AG08396 (cell line): ENCODE data around the gene KRT13.

Source experiments
- DNase-seq: peaks from one replicate; pipeline ENCODE4 v3.0.0; 2012; ENCODE audit warnings: low spot score, mixed read lengths

Gene KRT13

DNA sequence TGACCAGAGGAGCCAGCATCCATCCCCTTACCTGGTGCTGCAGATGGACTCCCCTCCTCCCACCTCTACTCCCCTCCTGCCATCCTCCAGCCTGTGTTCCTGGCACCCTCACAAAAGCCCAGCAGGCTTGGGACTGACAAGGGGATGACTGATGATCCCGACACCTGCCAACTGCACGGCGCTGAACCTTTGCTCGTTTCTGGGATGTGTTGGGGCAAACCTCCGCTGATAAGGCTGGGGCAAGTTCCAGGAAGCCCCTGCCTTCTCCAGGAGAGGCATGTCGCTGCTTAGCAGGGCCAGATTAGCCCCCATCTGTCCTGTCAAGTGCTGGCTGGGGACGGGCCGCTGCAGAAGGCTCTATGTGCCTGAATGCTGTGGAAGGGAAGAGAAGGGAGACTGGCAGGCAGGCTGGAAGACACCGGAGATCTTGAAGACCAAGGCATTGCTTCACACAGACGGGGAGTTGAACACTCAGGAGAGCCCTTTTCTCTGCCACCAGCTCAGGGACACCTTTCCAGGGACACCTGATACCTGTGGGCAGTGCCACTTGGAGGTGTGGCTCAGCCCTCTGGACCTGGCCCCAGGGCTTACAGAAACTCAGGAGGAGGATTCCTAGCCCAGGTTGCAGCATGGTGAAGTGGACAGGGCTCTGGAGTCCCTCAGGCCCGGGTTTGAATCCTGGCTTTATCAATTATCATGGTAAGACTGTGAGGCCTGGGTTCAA, 14.3 kb upstream of the KRT13 start:
- DNase-seq: no peak

DNA sequence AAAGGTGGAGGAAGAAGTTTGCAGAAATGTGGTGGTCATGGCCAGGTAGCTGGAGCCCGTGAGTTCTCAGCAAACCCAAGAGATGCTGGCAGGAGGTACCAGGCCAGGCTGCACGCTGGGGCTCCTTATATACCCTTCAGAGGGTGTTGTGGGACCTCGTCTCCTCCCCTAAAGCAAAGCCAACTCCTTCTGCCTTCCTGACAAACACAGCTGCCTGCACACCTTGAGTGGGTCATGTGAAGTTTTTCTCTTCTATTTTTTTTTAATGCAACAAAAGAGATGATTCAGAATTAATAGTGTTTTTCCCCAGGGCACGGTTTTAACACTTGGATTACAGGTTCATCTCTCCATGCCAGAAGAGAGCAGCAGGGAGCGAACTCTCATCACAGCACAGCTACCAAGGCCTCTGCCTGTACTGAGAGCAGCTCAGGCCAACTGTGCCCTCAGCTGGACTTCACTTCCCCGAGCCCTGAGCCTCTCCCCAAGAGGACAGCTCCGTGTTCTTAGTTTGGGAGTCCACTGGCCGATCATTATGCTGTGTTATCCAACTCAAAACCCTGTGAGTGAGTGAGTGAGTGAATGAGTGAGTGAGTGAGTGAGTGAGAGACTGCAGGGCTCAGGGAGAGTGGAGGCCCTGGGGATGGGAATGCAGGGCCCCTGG, 13.5 kb upstream of the KRT13 start, which contains the start of gene KRT15:
Gene KRT15, minus strand, starts transcription at position 102 of the 661 bp plus-strand sequence. Its CDS starts 63 bp downstream, at position 39.
- no peak for DNase-seq

DNA sequence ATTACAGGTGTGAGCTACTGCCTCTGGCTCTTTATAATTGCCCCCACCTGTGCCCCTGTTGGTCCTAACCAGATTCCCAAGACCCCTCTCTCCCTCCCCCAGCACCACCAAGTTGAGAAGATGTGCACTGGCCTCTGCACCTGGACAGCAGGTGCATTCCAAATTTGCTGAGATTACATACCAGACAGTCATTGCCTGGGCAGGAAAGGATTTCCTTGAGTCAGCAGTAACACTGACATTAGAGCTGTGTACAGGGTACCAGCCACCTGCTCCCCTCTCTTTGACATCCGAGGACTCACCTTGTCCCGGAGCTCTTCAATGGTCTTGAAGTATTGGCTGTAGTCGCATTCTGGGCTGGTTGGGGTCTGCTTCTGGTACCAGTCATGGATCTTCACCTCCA, 12.6 kb upstream of the KRT13 start:
- DNase-seq: no peak

DNA sequence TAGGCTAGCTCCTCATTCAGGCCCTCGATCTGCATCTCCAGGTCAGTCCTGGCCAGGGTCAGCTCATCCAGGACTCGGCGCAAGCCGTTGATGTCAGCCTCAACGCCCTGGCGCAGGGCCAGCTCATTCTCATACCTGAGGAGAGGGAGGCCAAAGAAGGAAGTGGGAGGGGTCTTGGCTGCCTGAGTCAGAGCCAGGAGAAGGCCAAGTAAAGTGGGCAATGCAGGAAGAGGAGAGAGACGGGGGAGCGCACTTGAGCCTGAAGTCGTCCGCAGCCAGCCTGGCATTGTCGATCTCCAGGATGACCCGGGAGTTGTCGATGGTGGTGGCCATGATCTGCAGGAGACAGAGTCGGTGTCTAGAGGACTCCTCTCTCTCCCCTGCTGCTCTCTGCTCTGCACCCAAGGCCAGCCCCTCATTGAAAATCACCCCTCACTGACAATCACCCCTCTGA, 11.4 kb upstream of the KRT13 start:
- no peak for DNase-seq

DNA sequence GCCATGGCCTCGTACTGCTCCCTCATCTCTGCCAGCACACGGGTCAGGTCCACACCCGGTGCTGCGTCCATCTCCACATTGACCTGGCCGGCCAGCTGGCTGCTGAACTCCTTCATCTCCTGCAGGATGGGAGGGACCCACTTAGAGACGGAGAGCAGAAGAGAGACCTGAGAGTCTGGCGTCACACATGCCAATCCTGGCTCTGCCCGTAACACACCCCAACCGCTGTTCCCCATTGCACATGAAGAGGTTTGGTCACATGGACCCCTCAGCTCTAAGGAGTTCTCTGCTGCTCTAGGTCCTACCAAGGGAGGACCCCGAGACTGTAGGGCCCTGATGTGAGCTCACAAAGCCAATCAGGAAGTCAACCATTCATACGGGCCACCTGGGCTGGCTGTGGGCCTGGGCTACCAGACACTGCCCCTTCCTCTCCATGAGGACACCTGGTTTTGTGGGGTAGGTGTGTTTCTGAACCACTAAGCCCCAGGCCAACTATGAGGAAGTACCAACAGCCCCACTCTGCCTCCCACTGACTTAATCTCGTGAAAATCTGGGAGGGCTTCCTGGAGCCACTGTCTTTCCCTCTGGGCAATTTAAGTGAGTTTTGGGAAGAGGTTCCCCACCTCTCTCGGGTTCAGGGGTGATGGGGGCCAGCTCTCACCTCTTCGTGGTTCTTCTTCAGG, 10.9 kb upstream of the KRT13 start:
- no peak for DNase-seq

DNA sequence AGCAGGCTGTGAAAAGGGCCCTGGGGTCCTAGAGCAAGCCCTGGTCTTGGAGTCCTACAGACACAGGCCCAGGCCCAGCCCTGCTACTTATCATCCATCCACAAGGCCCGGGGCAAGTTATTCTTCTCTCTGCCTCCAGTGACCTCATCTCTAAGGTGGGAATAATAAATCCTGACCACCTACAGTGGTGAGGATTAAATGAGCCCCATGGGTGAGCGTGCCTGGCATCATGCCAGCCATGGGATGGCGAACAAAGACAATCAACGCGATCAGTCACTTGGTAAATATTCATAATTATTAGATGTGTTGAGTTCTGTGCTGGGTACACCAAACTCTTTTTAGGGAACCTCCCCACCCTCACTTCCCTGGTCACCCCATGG, 7.7 kb upstream of the KRT13 start:
- no peak for DNase-seq

DNA sequence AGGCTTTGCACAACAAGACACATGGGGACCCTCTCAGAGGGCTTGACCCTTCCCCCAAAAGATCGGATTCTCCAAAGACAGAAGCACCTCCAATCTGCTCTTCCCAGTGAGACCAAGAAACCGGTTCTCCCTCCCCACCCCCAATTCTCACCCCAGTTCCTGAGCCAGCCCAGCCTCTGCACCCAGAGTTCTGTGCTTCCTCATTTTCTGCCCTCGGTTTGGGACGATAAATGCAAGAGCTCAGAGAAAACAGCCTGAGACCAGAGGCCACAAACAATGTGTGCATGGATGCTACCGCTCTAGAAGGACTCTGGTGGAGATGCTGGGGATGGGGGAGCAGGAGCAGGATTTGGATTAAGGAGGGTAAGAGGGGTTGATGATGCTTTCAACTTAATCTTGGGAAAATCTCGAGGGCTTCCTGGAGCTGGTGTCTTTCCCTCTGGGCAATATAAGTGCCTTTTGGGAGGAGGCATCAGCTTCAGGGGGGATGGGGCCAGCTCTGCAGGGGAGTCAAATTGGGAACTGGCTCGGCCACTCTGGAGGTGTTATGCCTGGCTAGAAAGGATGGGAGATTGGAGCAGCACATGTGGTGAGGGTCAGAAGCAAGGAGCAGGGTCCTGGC, 7.2 kb upstream of the KRT13 start:
- DNase-seq: no peak

DNA sequence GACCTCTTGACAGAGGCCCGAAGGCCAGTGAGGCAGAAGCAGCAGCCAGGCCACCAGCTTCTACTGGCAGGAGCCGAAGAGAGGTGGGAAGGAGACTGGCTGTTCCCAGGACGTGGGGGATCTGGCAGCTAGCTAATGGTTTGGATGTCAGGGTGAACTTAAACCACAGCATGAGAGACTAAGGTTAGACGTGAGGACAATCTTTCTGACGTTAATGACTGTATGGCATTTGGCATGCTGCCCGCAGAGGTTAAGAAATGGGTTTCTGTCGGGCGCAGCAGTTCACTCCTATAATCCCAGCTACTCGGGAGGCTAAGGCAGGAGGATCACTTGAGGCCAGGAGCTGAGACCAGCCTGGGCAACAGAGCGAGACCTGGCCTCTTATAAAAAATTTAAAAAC, 6.3 kb upstream of the KRT13 start:
- DNase-seq: no peak

DNA sequence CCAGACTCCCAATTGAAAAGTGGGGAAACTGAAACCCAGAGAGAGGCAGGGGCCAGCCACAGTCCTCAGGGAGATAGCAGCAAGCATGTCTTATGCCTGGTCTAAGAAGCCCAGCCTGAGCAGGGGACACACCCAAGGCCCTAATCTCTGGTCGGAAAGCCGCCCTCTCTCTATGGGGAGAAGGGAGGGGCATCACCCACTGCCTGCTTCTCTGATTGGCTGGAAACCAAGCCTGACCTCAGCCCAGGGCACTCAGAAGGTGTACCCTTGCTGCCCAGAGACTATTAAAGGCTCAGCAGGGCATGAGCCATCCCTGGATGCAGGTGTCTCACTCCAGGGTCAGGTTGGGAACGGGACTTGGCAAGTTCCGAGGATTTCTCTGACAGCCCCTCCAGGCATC, 5.7 kb upstream of the KRT13 start:
- no peak for DNase-seq

DNA sequence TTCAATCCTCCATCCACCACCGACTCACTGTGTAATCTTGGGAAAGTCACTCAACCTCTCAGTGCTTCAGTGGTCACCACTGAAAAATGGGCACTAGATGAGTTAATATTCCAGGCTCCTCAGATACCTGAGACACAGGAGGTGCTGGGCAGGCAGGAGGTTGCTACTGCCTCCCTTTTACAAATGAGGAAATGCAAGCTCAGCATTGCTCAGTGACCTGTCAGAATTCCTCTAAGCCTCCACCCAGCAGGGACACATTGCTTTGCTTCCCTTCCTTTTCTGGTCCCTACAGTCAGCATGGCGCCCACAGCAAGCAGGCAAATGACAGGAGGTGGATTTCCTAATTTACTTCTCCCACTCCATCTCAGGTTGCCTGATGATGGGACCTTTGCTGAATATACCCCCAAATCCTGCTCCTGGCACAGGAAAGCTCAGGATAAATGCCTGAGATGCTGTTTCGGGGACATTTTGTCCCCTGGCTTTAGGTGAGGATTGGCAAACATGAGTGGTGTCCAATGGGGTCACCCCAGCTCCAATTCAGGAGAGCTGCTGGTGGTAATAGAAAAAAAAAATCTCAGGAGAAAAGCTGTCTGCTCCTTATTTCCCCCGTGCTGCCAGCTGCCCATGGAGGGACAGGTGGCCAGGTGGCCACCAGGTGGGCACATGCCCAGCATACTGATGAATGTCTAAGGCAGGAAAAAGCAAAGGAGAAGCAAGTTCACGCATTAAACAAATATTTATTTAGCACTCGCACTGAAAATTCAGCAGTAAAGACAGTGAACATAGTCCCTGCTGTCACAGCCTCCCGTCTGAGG, 5.0 kb upstream of the KRT13 start:
- DNase-seq: no peak

DNA sequence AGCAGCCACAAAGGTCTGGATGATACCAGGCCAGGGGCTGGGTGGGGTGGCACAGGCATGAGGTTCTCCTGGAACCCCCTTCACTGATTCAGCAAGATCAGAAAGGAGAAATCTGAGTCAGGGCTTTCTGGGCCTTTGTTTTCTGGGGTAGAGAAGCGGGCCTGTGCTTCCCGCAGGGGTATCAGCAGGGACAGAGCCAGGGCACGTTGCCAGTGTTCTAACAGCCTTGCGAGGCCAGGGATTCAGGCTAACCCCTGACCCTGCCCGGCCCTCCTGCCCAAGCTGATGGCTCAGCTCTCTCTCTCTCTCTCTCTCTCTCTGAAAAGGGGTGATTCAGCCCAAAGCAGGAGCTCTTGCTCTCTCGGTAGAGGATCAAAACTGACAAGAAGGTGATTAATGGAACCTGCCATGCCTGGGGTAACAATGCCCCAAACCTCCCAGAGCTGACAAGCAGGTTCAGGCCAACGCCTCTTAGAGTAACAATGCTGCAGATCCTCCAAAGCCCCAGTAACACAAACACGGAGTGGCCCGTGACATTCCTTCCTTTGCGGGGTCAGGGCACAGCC, 2.0 kb upstream of the KRT13 start:
- no peak for DNase-seq

DNA sequence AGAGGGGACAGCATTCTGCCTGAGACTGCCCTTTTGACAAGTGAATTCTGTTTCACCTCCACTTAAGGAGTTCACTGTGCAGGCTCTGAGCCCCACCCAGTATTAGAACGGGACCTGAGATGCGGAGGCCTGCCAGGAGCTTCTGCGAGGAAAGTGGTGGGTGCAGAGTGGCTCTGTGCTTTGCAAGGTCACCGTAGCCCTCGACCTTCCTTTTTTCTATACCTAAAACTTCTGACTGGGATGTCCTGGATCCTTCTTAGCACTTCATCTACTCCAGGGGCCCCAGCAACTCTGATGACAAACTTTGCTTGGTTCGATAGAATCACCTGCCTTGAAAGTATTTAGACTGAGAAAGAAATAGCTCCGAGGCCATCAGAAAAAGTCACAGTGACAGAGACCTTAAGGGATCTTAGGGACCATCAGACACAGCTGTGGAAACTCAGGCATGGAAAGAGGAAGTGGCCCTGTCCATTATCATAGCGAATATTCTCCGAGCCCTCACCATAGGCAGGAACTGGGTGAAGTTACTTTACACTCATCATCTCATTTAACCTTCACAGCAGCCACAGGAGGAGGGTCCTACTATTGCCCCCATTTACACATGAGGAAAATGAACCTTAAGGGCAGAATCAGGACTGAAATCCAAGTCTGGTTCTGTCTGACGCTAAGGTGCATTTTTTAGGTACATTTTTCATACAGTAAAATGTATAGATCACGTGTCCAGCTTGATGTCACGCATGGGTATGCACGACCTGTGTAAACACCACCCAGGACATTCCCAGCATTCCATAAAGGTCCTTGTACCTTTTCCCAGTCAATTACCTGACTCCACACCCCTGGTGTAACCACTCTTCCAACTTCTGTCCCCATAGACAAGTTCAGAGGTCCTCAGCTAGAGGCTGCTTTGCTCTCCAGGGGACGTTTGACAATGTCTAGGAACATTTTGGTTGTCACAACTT, 676 bp upstream of the KRT13 start:
- DNase-seq: no peak

DNA sequence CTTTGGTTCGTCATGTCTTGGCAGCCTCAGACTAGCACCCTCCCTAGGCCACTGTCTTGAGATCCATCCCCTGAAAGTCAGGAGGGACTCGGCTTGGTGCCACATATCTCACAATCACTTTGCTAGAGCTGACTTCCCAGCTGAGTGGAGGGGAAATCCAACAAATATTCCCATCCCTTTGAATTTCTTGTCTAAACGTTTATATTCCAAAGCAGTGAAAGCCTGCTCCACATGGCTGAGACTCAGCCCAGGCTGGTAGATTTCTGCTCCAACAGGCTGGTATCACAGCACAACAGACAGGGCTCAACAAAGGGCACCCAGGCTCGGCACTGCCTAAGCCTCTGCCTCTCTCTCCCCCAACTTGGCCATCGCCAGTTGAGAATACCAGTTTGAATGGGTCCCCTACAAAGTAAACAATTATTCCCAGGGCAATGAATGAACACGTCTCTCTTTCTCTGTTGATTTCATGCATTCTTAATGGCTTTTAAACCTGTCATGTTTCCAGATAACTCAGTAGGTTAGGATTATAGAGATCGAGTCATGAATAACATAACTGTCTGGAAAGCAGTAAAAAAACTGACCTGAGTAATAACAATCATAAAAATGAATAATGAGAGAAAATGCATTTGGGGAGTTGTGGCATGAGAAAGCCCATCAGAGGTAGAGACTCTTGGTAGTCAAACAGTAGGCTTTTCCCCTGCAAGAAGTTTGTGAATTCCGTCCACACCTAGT, 1.0 kb downstream of the KRT13 start:
- DNase-seq: no peak

DNA sequence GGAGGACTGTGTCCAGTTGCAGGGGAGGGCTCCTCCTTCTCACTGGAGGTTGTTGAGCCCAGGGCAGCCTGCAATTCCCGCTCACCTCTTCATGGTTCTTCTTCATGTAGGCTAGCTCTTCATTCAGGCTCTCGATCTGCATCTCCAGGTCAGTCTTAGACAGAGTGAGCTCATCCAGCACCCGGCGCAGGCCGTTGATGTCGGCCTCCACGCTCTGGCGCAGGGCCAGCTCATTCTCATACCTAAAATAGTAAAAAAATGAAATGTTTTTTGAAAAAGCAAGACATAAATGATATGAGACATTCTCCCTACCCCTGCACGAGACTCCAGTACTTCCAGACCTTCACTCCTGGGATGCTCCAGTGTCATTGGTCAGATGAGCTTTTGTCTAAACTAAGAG, 2.2 kb downstream of the KRT13 start:
- no peak for DNase-seq

DNA sequence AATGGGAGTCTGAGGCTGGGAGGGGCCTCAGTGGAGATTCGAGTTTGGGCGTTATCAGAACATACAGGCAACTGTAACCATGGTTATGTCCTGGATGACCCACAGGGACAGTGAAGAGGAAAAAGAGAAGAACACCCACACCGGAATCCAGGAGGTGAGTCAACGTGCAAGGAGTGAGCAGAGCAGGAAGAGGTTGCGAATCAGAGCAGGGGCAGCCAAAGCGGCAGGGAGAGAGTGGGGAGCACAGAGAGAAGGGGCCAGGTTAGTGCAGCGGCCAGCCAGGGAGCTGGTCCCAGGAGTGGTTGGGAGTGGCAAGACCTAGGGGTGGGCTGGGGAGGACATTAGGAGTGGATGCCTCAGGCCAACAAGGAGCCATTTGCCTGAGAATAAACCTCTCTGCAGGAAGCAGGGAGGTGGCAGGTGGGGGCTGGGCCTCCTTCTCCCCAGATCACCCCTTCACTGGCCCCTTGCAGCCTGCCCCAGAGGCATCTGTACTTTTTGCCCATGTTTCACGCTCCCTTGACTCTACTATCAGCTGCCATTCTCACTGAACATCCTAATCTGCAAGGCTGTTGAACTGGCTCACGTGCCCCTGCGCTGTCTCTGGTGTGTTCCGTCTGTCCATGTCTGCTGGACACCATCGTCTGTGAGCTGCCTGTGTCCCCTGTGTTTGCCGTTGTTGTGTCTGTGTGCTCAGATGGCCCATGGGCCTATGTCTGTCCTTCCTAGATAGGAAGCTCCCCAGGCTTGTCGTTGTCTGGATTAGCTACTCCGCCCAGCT, 5.1 kb downstream of the KRT13 start:
- peak; percentile 54 for DNase-seq

DNA sequence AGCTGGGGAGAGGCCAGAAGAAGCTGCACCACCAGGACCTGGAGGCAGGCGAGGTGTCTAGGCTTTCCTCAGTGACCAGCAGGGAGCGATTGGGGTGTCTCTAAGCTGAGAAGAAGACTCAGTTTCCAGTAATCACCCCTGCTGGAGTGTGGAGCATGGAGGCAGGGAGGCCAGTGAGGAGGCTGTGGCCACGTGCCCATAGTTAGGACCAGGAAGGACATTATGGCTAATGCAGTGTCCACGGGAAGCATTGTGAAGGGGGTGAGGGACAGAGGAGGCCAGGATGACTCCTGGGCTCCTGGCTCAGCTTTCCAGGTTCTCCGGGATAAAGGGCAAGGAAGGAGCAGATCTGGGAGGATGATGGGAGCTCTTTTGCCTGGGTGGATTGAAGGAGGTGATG, 5.7 kb downstream of the KRT13 start:
- DNase-seq: no peak

DNA sequence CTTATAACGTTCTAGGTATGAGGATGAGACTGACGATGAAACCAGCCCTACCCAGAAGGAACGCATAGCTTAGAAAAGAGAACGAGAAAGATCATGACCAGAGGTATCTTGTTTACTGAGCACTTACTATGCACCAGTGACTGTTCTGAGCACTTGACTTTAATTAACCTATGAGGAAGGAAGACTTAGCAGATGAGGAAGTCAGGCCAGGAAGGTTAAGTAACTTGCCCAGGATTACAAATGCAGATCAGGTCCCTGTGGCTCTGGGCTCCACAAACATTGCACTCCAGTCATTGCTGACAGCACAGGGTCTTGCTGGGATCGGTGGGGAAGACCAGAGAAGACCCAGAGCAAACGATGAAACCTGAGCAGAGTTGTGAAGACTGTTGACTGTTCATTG, 7.1 kb downstream of the KRT13 start:
- DNase-seq: no peak

DNA sequence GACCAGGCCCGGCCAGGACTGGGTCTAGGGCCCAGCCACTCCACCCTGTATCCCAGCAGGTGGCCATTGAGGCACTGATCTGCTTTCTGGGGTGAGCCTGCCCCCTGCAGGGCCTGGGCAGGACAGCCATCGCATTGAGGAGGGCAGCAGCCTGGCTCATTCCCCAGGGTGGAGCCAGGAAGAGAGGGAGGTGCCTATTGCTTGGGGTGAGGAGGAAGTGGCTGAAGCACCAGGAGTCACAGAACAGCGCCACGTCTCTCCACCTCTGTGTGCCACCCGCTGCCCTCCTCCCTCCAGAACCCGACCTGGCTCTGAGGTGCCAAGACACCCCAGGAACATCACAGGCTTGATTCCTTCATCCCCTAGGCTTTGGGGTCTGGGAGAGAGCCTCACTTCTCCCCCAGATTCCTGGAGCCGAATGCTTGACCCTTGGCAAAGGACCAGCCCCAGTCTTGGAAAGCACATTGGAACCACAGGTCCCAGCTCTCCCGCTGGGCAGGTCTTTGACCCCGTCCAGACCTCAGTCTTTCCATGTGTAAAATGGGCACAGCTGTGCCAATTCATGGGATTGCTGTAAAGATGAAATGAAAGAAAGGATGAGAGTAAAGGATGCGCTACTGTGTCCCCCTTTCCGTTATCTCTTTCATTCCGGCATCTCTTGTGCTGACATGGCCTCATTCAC, 8.5 kb downstream of the KRT13 start:
- DNase-seq: peak; percentile 88
